HL-60/S4 treated with phorbol 12-myristate 13-acetate at 8.2 ng/mL for 4 days and 3 days (cell line): ENCODE measurements around the gene GGT5.
"Not testable (repeated sequence)": the region's sequence is repeated elsewhere in the genome, so short reads cannot be mapped to it uniquely, and the experiment has no call there.

Experiments used
- in situ Hi-C: fragments of 300-500 bp; cut with MboI; formaldehyde crosslinking; loops from 2 replicates; pipeline ENCODE4 v1.15.0; 2022; ENCODE audit warnings: low sequenced_read_pairs

Gene GGT5

GRCh38 chr22:24185001-24185500 is 59.8 kb downstream of the GGT5 start:
- in situ Hi-C loops = no loop called here

GRCh38 chr22:24184057-24184798 is 60.7 kb downstream of the GGT5 start:
- in situ Hi-C loops = no loop called here

GRCh38 chr22:24183321-24184031 is 61.4 kb downstream of the GGT5 start:
- in situ Hi-C loops = no loop called here

- in situ Hi-C loops = not testable (repeated sequence)
Measured at GRCh38 chr22:24182900-24183246, 62.0 kb downstream of the GGT5 start.

GRCh38 chr22:24181996-24182899 is 62.6 kb downstream of the GGT5 start:
- in situ Hi-C loops = no loop called here

- in situ Hi-C loops = no loop called here
Measured at GRCh38 chr22:24181088-24181995, 63.5 kb downstream of the GGT5 start, which contains the start of gene SUSD2. SUSD2 (plus strand) TSS chr22:24181487; CDS start chr22:24181520, 33 bp downstream.

- in situ Hi-C loops = no loop called here
Measured at GRCh38 chr22:24180316-24181087, 64.4 kb downstream of the GGT5 start.

- in situ Hi-C loops = no loop called here
Measured at GRCh38 chr22:24179478-24180210, 65.2 kb downstream of the GGT5 start.

- in situ Hi-C loops = no loop called here
Measured at GRCh38 chr22:24178502-24179440, 66.1 kb downstream of the GGT5 start.

GRCh38 chr22:24178021-24178431 is 66.9 kb downstream of the GGT5 start:
- in situ Hi-C loops = no loop called here

- in situ Hi-C loops = no loop called here
Measured at GRCh38 chr22:24177456-24177855, 67.4 kb downstream of the GGT5 start.

- in situ Hi-C loops = no loop called here
Measured at GRCh38 chr22:24177045-24177444, 67.8 kb downstream of the GGT5 start.

GRCh38 chr22:24176630-24177029 is 68.3 kb downstream of the GGT5 start:
- in situ Hi-C loops = no loop called here

GRCh38 chr22:24176040-24176439 is 68.8 kb downstream of the GGT5 start:
- in situ Hi-C loops = no loop called here

- in situ Hi-C loops = no loop called here
Measured at GRCh38 chr22:24175160-24175808, 69.6 kb downstream of the GGT5 start.

GRCh38 chr22:24171822-24172221 is 73.1 kb downstream of the GGT5 start:
- in situ Hi-C loops = no loop called here

- in situ Hi-C loops = no loop called here
Measured at GRCh38 chr22:24170632-24171031, 74.2 kb downstream of the GGT5 start.
